Activated gamma-delta T cell (primary cell): ENCODE results near the gene CPLX3.

ENCODE experiments used
- DNase-seq: peaks from one replicate; lab custom pipeline; 2025; lab: John Stamatoyannopoulos, UW

CPLX3 gene

DNA sequence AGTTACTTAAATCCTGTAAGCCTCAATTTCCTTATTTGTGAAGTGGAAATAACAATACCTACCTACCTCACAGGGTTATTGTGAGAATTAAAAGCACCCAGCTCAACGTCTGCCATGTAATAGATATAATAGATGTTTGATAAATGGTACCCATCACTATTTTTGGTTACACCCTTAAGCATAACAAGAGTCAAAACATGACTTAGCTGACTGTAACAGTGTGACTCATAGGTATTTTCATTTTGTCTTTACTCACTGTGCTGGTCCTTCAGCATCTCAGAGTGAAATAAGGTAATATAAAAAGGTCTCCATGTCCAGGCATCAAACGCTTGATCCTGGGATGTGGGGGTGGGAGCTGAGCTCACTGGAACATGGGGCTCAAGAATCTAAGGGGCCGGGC lies 3.1 kb downstream of the CPLX3 start:
- DNase-seq = no peak

- no peak for DNase-seq
Measured at GRCh38 chr15:74829991-74830390, 3.6 kb downstream of the CPLX3 start.

DNA sequence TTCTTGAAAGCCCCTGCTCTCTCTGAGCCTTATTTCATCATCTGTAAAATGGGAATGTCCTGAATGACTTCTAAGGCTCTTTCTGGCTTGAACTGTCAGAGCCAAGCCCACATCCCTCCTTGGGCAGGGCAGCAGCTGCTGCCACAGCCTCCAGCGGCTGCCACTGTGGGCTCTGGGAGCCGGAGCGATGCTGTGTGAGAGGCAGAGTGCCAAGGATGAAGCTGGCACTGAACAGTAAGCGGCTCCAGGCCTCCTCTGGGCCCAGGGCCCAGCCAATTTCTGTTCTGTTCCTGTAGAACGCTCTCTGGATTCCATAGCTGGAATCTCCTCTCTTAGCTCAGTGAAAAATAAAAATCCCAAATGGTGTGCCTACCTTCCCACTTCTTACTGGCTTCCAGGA lies 4.4 kb downstream of the CPLX3 start:
- no peak for DNase-seq

GRCh38 chr15:74831813-74832495 lies 5.5 kb downstream of the CPLX3 start:
- DNase-seq = no peak

DNA sequence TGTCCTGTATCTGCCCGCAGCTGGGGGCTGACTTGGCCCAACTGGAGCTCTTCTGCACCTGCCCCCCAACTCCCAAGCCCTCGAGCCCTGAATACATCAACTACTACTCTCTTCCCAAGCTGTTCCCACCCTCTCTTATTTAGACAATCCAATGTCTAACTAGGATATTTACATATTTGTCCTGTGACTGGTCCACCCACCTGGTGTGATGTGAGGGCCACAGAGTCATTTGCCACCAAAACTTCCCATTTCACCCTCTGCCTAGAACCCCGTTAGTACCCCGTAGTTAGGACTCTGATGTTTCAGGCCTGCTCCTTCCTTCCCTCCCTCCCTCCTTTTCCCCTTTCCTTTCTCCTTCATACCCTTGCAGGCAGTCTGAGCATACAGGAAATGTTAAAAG lies 6.4 kb downstream of the CPLX3 start:
- DNase-seq = no peak

- no peak for DNase-seq
Measured at GRCh38 chr15:74833376-74834107, 7.1 kb downstream of the CPLX3 start.

DNA sequence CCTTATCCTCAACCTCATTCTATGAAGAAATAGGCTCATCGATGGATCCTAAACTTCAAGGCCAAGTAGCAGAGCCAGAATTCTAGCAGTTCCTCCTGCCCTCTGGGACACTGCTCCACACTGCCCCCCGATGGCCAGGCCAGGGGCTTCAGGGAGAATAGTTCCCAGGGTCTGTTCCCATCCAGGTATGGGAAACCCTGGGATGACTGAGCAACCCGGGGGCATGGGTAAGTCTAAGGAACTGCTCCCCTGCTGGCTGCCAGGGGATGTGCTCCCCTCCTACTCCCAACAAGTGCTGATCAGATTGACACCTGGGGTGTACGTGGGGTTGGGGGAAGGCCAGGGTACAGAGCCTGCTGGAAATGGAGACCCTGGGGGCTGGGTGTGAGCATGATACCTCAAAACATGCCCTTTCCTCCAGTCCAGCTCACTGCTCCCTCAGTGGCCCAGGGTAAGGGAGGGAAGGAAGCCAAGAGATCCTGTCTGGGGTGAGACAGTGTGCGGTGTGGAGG lies 8.9 kb downstream of the CPLX3 start:
- no peak for DNase-seq

DNA sequence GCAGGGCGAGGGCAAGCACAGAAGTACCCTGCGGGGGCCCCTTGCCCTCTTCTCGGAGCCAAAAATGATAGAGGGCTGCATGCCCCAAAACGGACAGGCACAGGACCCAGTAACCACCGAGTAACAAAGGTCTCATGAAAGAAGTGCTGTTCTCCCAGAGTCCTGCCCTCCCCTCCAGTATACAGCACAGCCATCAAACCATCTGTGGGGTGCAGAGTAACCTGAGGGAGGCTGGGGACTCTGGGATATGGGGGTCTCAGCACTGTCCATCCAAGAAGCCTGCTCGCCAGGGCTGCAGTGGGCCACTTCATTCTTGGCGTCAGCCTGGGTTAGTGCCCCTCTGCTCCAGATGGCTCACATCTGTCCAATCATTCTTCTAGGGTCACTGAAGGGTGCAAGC lies 10.4 kb downstream of the CPLX3 start:
- no peak for DNase-seq

- no peak for DNase-seq
Measured at GRCh38 chr15:74837482-74838136, 11.2 kb downstream of the CPLX3 start.

DNA sequence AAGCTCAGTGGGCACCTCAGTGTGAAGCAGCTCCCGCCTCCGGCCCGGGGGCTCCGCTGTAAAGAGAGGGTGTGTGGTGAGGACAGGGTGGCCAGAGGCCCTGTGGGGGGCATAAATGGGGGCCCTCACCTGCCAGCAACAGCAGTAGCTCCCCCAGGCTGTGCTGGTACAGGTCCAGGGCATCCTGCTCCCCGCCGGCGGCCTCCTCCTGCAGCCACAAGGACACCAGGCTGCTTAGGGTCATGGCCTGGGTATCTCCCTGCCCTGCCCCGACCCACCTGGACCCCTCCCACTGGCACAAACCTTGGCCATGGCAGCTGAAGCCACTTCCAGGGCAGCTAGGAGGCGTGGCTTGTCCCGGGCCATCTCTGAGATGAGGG lies 11.7 kb downstream of the CPLX3 start:
- DNase-seq = no peak

DNA sequence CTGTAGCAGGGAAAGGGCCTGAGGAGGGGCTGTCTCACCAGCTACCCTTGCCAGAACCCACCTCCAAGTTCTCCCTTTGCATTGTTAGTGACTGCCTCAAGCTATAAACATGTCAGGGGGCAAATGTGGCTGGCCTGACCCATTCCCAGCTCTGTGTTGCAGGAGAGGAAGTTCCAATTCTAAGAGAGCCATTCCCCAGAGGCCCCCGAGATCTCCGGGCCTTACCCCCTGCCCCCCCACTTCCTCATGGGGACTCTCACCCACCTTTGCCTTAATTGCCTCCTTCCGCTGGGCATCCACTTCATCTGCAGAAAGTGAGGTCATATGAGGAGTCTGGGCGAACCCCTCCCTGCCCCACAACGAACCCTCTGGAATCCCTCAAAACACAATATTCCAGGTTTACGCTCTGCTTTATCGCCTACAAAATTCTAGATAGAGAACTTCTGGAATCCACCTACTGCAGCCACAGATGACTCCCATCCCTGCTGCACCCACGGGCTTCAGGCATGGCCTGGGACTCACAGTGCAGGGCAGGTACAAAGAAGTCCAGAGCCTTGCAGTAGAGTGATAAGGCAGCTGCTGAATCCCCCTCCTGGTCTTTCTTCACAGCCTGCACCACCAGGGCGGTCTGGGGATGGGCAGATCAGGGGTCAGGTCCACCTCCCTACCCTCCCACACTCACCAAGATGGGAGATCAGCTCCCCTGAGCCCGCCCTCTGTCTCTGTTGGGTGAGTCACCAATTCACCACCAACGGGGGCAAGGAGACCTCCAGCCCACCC lies 12.5 kb downstream of the CPLX3 start:
- no peak for DNase-seq

DNA sequence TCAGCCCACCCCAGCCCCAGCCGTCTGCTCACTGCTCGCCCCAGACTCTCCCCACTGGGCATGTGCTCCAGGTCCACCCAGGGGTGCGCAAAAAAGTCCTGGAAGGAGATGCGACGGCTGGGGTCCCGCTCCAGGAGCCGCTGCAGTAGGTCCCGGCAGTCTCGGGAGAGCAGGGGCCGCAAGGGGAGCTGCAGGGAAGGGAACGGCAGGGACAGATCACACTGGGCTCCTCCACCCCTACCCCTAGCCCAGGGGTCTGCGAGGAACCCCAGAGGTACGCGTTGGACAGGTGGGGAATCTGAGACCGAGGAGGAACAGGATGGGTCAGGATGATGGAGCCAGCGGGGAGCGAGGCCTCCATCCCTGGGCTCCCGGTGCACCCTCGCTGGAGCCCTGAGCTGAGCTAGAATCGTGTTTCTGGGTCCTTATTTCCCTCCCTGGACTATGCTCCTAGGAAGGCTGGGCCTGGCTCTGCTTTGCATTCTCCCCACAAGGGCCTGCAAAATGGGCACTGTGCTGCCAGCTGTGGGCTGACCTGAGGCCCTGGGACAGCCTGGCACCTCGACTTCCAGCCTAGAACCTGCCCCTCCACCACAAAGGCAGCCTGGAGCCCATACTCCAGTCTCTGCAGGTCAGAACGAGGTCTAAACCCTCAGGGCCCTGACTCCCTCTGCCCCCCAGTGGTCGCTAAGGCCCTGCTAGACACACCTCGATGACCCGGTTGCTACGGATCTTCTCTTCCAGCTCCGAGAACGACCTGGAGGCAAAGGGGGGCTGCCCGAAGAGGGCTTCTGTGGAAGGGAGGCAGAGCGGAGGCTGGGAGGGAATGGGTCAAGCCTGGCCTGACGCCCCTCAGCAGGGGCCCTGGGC lies 13.3 kb downstream of the CPLX3 start:
- no peak for DNase-seq

- DNase-seq = no peak
Measured at GRCh38 chr15:74840851-74841775, 14.7 kb downstream of the CPLX3 start.

- no peak for DNase-seq
Measured at GRCh38 chr15:74841891-74842373, 15.5 kb downstream of the CPLX3 start.

GRCh38 chr15:74842581-74843444 lies 16.4 kb downstream of the CPLX3 start, which contains the start of gene ULK3:
Gene ULK3 (minus strand): TSS chr15:74843156. CDS start chr15:74843105, 51 bp downstream.
- peak; percentile 92 for DNase-seq

DNA sequence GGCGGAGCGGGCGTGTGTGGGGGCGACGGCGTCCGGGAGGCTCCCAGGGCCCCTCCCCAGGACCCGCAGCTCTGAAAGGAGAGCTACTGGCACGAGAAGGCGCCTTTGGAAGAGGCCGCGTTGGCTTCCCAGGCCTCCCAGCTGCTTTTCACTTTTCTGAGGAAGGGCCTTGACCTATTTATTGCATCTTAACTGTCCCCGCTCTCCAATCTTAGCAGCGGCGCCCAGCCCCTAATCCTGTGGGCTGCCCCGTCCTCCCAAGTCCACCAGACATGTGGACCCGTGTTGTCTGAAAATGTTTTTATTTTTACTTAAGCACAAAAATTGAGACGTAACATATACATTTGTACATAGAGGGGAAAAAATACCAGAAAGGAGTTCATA lies 17.0 kb downstream of the CPLX3 start:
- DNase-seq = no peak

- no peak for DNase-seq
Measured at GRCh38 chr15:74843891-74844299, 17.5 kb downstream of the CPLX3 start.

DNA sequence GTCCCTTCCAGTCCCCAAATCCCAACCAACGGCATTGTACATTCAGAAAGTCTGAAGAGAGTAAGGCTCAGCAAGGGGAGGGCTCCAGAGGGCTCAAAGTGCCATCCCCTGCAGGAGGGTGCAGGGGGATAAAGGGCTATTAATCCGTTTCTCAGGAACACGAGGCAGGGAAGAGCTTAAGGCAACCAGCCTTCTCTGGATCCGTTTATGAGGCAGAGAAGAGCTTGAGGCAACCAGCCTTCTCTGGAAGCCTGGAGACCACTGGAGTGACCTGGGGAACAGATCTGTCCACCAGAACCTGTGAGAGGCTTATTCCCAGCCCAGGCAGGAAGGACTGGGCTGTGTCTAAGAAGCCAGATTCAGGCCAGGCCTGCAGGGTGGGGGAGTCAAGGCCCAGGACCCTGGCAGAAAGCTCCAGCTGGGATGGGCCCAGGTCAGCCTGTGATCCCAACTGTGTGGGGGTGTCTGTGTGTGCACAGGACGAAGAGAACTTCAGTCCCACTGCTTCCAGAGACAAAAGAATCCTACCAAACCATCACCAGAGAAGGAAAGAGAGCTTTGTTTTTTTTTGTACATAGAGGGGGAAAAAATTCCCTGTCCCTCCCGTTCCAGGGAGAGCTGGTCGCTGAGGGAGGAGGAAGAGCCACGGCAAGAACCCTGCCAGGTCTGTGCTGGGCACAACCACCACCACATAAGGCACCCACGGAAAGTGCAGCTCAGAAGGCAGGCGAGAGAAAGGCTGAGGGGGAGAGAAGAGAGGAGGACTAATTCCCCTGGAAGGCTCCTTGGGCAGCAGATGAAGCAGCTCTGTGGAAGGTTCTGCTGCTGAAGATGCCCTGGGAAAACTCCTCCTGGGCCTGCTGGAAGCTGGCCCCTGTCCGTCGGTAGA lies 18.1 kb downstream of the CPLX3 start:
- DNase-seq = no peak
